ENCODE results near the gene ACTN1.

DNA sequence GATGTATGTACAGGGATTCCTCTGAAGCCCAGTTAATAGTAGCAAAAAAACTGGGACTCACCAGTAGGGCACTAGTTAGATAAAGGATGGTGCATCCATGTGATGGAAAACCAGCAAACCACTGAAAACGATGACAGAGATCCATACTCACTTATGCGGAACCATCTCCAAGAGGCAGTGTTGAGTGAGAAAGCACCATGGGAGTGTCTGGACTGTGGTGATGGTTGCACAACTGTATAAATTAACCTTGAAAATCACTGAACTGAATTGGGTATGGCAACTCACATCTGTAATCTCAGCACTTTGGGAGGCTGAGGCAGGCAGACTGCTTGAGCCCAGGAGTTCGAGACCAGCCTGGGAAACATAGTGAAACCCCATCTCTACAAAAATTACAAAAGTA, 132.6 kb downstream of the ACTN1 start:
- TF ChIP-seq MAFK (IDR thresholded peaks at IDR 0.05; ENCODE audit: low read depth, low read length) (no peak), KDM5A (IDR thresholded peaks at IDR 0.05; ENCODE audit: low read length) (no peak), SRF (IDR thresholded peaks at IDR 0.05; ENCODE audit: low read depth, low read length) (no peak), YY1 (IDR thresholded peaks at IDR 0.05; ENCODE audit: low read depth, low read length) (no peak), GTF2F1 (IDR thresholded peaks at IDR 0.05; ENCODE audit: borderline replicate concordance, low read depth, low read length) (no peak), BACH1 (IDR thresholded peaks at IDR 0.05; ENCODE audit: low read length) (no peak), POLR2A (IDR thresholded peaks at IDR 0.05; ENCODE audit: control extremely low read depth in 1 of 2, low read depth in 2 of 2, low read length in 2 of 2) (no peak)
- TF ChIP-seq, protein P1, sequence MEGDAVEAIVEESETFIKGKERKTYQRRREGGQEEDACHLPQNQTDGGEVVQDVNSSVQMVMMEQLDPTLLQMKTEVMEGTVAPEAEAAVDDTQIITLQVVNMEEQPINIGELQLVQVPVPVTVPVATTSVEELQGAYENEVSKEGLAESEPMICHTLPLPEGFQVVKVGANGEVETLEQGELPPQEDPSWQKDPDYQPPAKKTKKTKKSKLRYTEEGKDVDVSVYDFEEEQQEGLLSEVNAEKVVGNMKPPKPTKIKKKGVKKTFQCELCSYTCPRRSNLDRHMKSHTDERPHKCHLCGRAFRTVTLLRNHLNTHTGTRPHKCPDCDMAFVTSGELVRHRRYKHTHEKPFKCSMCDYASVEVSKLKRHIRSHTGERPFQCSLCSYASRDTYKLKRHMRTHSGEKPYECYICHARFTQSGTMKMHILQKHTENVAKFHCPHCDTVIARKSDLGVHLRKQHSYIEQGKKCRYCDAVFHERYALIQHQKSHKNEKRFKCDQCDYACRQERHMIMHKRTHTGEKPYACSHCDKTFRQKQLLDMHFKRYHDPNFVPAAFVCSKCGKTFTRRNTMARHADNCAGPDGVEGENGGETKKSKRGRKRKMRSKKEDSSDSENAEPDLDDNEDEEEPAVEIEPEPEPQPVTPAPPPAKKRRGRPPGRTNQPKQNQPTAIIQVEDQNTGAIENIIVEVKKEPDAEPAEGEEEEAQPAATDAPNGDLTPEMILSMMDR (IDR thresholded peaks at IDR 0.05; ENCODE audit: control extremely low read depth in 1 of 3, insufficient read depth in 1 of 3, low read depth in 1 of 3, low read length in 3 of 3): no peak

Measured in H1 (cell line).